PC-9 (cell line): ENCODE results near the gene DMGDH. TPM values are rescaled to one million over a fixed set of nuclear protein-coding genes. Genes with fewer than 3 reads are reported as not detected.

Source experiments
- BruUV-seq: library from RNA; stranded (reverse); fragments of 400-500 nt; replicated peaks from 2 replicates; lab custom pipeline; 2021; lab: Mats Ljungman, UMichigan
- CTCF ChIA-PET: fragments of 300-600 bp; sonication (Branson Sonifier 250); formaldehyde crosslinking; loops from one replicate; lab custom pipeline; 2022; ENCODE audit warnings: antibody characterized with exemption; lab: Charles Lee
- POLR2A ChIA-PET: fragments of 300-600 bp; sonication (Branson Sonifier 250); formaldehyde crosslinking; loops from one replicate; lab custom pipeline; 2022; ENCODE audit warnings: antibody characterized with exemption; ENCODE audit not compliant: unreplicated experiment; lab: Charles Lee
- DNase-seq, 2 experiments: peaks; one replicate each; pipeline versions ENCODE4 v3.0.0 to v3.0.0-alpha.2; 2015 to 2022; ENCODE audit warnings: mixed read lengths in 1 of 2
- H2AFZ ChIP-seq: fragments of 200-600 bp; sonication (generic); 2 replicates; pipeline ENCODE4 v1.8.1; 2017; ENCODE audit warnings: antibody characterized with exemption
- H3F3A ChIP-seq: fragments of 200-600 bp; sonication (generic); 2 replicates; pipeline ENCODE4 v1.8.1; 2017; ENCODE audit warnings: antibody characterized with exemption, mild to moderate bottlenecking, low read depth; ENCODE audit not compliant: insufficient read depth
- H3K27ac ChIP-seq: fragments of 200-600 bp; sonication (generic); 2 replicates; pipeline ENCODE4 v1.6.1; 2016; ENCODE audit warnings: mixed run types
- H3K27me3 ChIP-seq: fragments of 200-600 bp; sonication (generic); 2 replicates; pipeline ENCODE4 v1.6.1; 2016; ENCODE audit warnings: low read depth, mixed run types; ENCODE audit not compliant: insufficient read depth
- H3K36me3 ChIP-seq: fragments of 200-600 bp; sonication (generic); 2 replicates; pipeline ENCODE4 v1.6.1; 2016; ENCODE audit warnings: low read depth, mixed run types
- H3K4me1 ChIP-seq: fragments of 200-600 bp; sonication (generic); replicated peaks from 2 replicates; pipeline ENCODE4 v1.6.1; 2016; ENCODE audit warnings: mixed run types; ENCODE audit not compliant: insufficient read depth
- H3K4me2 ChIP-seq: fragments of 200-600 bp; sonication (generic); 2 replicates; pipeline ENCODE4 v1.6.1; 2017; ENCODE audit warnings: mixed run types
- H3K4me3 ChIP-seq: fragments of 200-600 bp; sonication (generic); 2 replicates; pipeline ENCODE4 v1.6.1; 2016; ENCODE audit warnings: mixed run types
- H3K79me2 ChIP-seq: fragments of 200-600 bp; sonication (generic); 2 replicates; pipeline ENCODE4 v1.6.1; 2017; ENCODE audit warnings: low read depth, mixed run types
- H3K9me2 ChIP-seq: fragments of 200-600 bp; sonication (generic); 2 replicates; pipeline ENCODE4 v1.8.1; 2017; ENCODE audit warnings: mild to moderate bottlenecking; ENCODE audit not compliant: insufficient read depth
- H3K9me3 ChIP-seq: fragments of 200-600 bp; sonication (generic); 2 replicates; pipeline ENCODE4 v1.8.1; 2016; ENCODE audit warnings: low read depth; ENCODE audit not compliant: insufficient read depth
- H4K20me1 ChIP-seq: fragments of 200-600 bp; sonication (generic); 2 replicates; pipeline ENCODE4 v1.8.1; 2017; ENCODE audit not compliant: insufficient read depth
- CTCF ChIP-seq: fragments of 200-600 bp; sonication (generic); conservative IDR thresholded peaks from 2 replicates; pipeline ENCODE4 v1.6.1; 2017; ENCODE audit warnings: mixed run types, antibody characterized with exemption, mild to moderate bottlenecking, moderate library complexity
- EZH2 ChIP-seq: fragments of 200-600 bp; sonication (generic); IDR thresholded peaks from 2 replicates; pipeline ENCODE4 v1.8.0; 2017; ENCODE audit warnings: antibody characterized with exemption, low read depth
- intact Hi-C: fragments of 100-400 bp; cut with micrococcal nuclease; formaldehyde crosslinking; loops from one replicate; pipeline ENCODE4 v1.10.0; 2022; ENCODE audit not compliant: unreplicated experiment
- total RNA-seq: library from RNA; stranded (reverse); gene quantifications from 2 replicates; pipeline ENCODE4 v1.2.3, GENCODE V29; 2021

The DMGDH gene
- total RNA-seq, 1 experiment from 2014 or later = 8.1 TPM

GRCh38 chr5:78974011-78974410 is 95.5 kb downstream of the DMGDH start:
- Histone ChIP-seq H3K9me2 (no peaks in the 10 kb centered on the region), H3K9me3 (no peaks in the 10 kb centered on the region), H2AFZ (no peak overlapping the region), H3K4me2 (no peak overlapping the region), H3K36me3 (no peaks in the 10 kb centered on the region), H3F3A (no peaks in the 10 kb centered on the region), H3K79me2 (no peaks in the 10 kb centered on the region), H3K4me3 (no peak overlapping the region), H3K4me1 (no peaks in the 10 kb centered on the region), H4K20me1 (no peaks in the 10 kb centered on the region), H3K27ac (no peak overlapping the region), H3K27me3 (no peaks in the 10 kb centered on the region)
- ChIA-PET POLR2A (no interaction called here), CTCF (interaction anchor here (0.8 kb wide), 1 partner anchor 8 kb away, joined by 4 read pairs; no protein-coding TSS in a partner anchor)
- TF ChIP-seq CTCF (no peak), EZH2 (no peak)
- DNase-seq = no peak
- intact Hi-C loops = no loop called here
- BruUV-seq = no TSS peak

- Histone ChIP-seq H3K4me3 (no peak overlapping the region), H3K27me3 (no peaks in the 10 kb centered on the region), H3F3A (no peaks in the 10 kb centered on the region), H3K27ac (no peak overlapping the region), H3K4me1 (no peaks in the 10 kb centered on the region), H3K79me2 (no peaks in the 10 kb centered on the region), H4K20me1 (no peaks in the 10 kb centered on the region), H3K9me2 (no peaks in the 10 kb centered on the region), H3K4me2 (no peak overlapping the region), H2AFZ (no peak overlapping the region), H3K9me3 (no peaks in the 10 kb centered on the region), H3K36me3 (no peaks in the 10 kb centered on the region)
- DNase-seq = no peak
- POLR2A ChIA-PET = no interaction called here
- intact Hi-C loops = no loop called here
- CTCF ChIA-PET = no interaction called here
- no TSS peak for BruUV-seq
- TF ChIP-seq EZH2 = no peak
- TF ChIP-seq CTCF = no peak
Measured at GRCh38 chr5:78972654-78973428, 96.6 kb downstream of the DMGDH start.

- Histone ChIP-seq H2AFZ (no peak overlapping the region), H3K9me2 (no peaks in the 10 kb centered on the region), H3K9me3 (no peaks in the 10 kb centered on the region), H3K27ac (no peak overlapping the region), H3K4me2 (no peak overlapping the region), H3K4me1 (no peaks in the 10 kb centered on the region), H3K27me3 (no peaks in the 10 kb centered on the region), H3K79me2 (no peaks in the 10 kb centered on the region), H3K4me3 (no peak overlapping the region), H3F3A (no peaks in the 10 kb centered on the region), H4K20me1 (no peaks in the 10 kb centered on the region), H3K36me3 (no peaks in the 10 kb centered on the region)
- ChIA-PET POLR2A (no interaction called here), CTCF (no interaction called here)
- TF ChIP-seq EZH2 (no peak), CTCF (no peak)
- intact Hi-C loops = no loop called here
- no TSS peak for BruUV-seq
- DNase-seq = no peak
Measured at GRCh38 chr5:78971998-78972397, 97.5 kb downstream of the DMGDH start.
